Stomach (tissue), 9 donors: Measurements from ENCODE around the gene YPEL4. TPM values are rescaled to one million over a fixed set of nuclear protein-coding genes. Genes with fewer than 3 reads are reported as not detected.

Experiments used
- DNase-seq, 2 donors: peaks; one replicate each; pipeline versions ENCODE4 v3.0.0 to v3.0.0-alpha.2; 2013 to 2019
- H3K27ac ChIP-seq, 5 donors: fragments of 200-600 bp in 4 of 5; sonication (generic) in 4 of 5; one replicate each; pipeline ENCODE4 v1.5.1; 2013 to 2019; ENCODE audit warnings: mild to moderate bottlenecking in 1 of 5, moderate library complexity in 1 of 5
- H3K27me3 ChIP-seq, 3 donors: fragments of 200-600 bp; sonication (generic); one replicate each; pipeline ENCODE4 v1.5.1; 2017 to 2019; ENCODE audit warnings: mixed run types in 1 of 3
- H3K36me3 ChIP-seq, 4 donors: fragments of 200-600 bp; sonication (generic); 1 replicate in 3 of 4; 2 replicates in 1 of 4; pipeline ENCODE4 v1.5.1; 2016 to 2019
- H3K4me1 ChIP-seq, 4 donors: fragments of 200-600 bp; sonication (generic); one replicate each; pipeline ENCODE4 v1.5.1; 2016 to 2019
- H3K4me3 ChIP-seq, 4 donors: fragments of 200-600 bp; sonication (generic) in 3 of 4; one replicate each; pipeline ENCODE4 v1.5.1; 2016 to 2019; ENCODE audit warnings: mild to moderate bottlenecking in 1 of 4
- H3K9me3 ChIP-seq, 4 donors: fragments of 200-600 bp; sonication (generic); one replicate each; pipeline ENCODE4 v1.5.1; 2016 to 2019
- CTCF ChIP-seq, 7 experiments: fragments of 450-650 bp in 4 of 7; fragments of 200-600 bp in 3 of 7; sonication (generic) in 3 of 7; IDR thresholded peaks; one replicate each; pipeline ENCODE4 v1.5.1; 2016 to 2019; ENCODE audit warnings: antibody characterized with exemption in 7 of 7, control low read depth in 2 of 7, mild to moderate bottlenecking in 1 of 7
- EP300 ChIP-seq: sonication (generic); formaldehyde crosslinking; IDR thresholded peaks from one replicate; pipeline ENCODE4 v1.6.1; 2017; ENCODE audit warnings: antibody characterized with exemption
- POLR2A ChIP-seq, 4 donors: fragments of 450-650 bp; IDR thresholded peaks; one replicate each; pipeline ENCODE4 v1.6.1; 2016; ENCODE audit warnings: antibody characterized with exemption in 4 of 4, control low read depth in 2 of 4, mild to moderate bottlenecking in 1 of 4, moderate library complexity in 1 of 4
- POLR2AphosphoS5 ChIP-seq, 3 donors: sonication (generic); formaldehyde crosslinking; IDR thresholded peaks; one replicate each; pipeline ENCODE4 v1.6.1; 2016; ENCODE audit warnings: antibody characterized with exemption in 3 of 3
- WGBS, 5 donors: extraction: QIAGEN DNeasy Blood & Tissue Kit in 3 of 5; methylation state at CpG; one replicate each; pipeline versions ENCODE4 v1.1.5 to v1.1.7; 2013 to 2018; 5-methylcytosine and 5-hydroxymethylcytosine counted together
- intact Hi-C: fragments of 100-400 bp; cut with DNase I; formaldehyde crosslinking; loops from one replicate; pipeline ENCODE4 v1.15.1; 2023; ENCODE audit warnings: low total_unique reads
- polyA plus RNA-seq, 3 donors: library from polyadenylated mRNA; stranded (reverse); fragments of 200-250 nt; gene quantifications; one replicate each; pipeline ENCODE4 v1.2.3, GENCODE V29; 2013
- total RNA-seq, 5 donors: library from RNA; depleted of rRNA; stranded (reverse); fragments of >200 nt; gene quantifications; one replicate each; pipeline versions ENCODE4 v1.1.0 to v1.2.3, GENCODE V29; 2014 to 2016
- donor health status: healthy with polysubstance abuse.
- donor health status: Bipolar disorder and iron deficiency.
- donor health status: healthy.

Gene YPEL4
- total and polyA plus RNA-seq, 8 donors = 0.29 to 3.2 (median 0.68) TPM; not detected in 3

DNA sequence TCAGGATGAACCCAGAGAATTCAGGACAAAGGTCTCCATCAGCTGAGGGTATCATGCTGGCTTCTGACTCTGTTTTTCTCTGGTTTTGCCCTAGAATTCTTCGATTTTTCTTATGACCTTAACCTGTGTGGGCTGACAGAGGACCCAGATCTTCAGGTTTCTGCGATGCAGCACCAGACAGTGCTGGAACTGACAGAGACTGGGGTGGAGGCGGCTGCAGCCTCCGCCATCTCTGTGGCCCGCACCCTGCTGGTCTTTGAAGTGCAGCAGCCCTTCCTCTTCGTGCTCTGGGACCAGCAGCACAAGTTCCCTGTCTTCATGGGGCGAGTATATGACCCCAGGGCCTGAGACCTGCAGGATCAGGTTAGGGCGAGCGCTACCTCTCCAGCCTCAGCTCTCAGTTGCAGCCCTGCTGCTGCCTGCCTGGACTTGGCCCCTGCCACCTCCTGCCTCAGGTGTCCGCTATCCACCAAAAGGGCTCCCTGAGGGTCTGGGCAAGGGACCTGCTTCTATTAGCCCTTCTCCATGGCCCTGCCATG is 35.4 kb downstream of the YPEL4 start:
- WGBS, 5 donors = 73 to 85% (median 81%) methylated on average over 7 to 10 of the region's 10 CpGs
- DNase-seq = no peak
- Histone ChIP-seq H3K4me3 (no peak overlapping the region), H3K9me3 (peaks cover 0 to 4% (median 3%) of the 10 kb centered on the region in 4 donors), H3K27ac (no peak overlapping the region), H3K27me3 (no peaks in the 10 kb centered on the region), H3K4me1 (no peaks in the 10 kb centered on the region), H3K36me3 (peaks cover 13 to 76% (median 70%) of the 10 kb centered on the region in 4 donors)
- no peak for TF ChIP-seq POLR2AphosphoS5 (IDR thresholded peaks at IDR 0.05)
- TF ChIP-seq CTCF (IDR thresholded peaks at IDR 0.05) = no peak
- no peak for TF ChIP-seq POLR2A (IDR thresholded peaks at IDR 0.05)
- TF ChIP-seq EP300 = no peak
- intact Hi-C loops = no loop called here

DNA sequence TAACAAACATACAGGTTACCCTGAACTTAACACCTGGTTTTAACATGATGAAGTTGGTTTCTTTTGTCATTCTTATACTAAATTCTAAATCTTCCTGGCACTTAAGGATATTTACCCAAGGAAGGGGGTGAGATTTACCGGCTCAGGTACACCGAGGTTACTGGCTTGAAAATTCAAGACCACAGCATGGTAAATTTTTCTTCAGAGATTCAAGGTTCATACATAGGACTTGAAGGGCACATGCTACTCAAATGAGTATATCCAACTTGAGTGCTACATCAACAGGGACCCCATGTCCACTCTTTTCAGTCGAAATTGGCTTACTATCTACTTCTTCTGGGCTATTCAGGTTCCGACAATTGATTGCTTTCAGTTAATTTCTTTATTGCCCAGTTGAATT is 39.5 kb downstream of the YPEL4 start:
- Histone ChIP-seq H3K27me3 (no peaks in the 10 kb centered on the region), H3K4me3 (no peak overlapping the region), H3K4me1 (no peaks in the 10 kb centered on the region), H3K9me3 (no peaks in the 10 kb centered on the region), H3K36me3 (peaks cover 23 to 92% (median 91%) of the 10 kb centered on the region in 4 donors), H3K27ac (no peak overlapping the region)
- TF ChIP-seq EP300 (no peak), CTCF (IDR thresholded peaks at IDR 0.05) (no peak), POLR2A (IDR thresholded peaks at IDR 0.05) (no peak), POLR2AphosphoS5 (IDR thresholded peaks at IDR 0.05) (no peak)
- DNase-seq = no peak
- 76 to 87% (median 84%) methylated on average over 4 of the region's 4 CpGs for WGBS, 5 donors
- intact Hi-C loops = no loop called here

DNA sequence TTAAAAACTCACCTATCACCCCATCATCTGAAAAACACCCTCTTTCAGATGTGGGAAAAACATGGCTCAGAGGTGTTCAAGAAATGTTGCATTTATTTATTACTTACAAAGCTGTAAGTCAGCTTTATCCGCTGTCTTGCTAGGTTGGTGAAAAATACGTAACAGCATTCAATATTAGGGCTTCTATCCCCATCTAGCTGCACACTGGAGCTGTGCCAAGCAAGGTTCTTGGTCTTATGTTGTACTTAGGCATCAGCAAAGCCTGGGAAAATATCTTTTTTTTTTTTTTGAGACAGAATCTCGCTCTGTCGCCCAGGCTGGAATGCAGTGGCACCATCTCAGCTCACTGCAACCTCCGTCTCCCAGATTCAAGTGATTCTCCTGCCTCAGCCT is 44.7 kb downstream of the YPEL4 start:
- H3K4me1 ChIP-seq = peaks cover 0 to under 1% (median 0%) of the 10 kb centered on the region in 4 donors
- WGBS, 5 donors = 87 to 90% (median 90%) methylated on average over 5 of the region's 5 CpGs
- no peaks in the 10 kb centered on the region for H3K9me3 ChIP-seq
- TF ChIP-seq CTCF (IDR thresholded peaks at IDR 0.05) = no peak
- TF ChIP-seq POLR2A (IDR thresholded peaks at IDR 0.05) = no peak
- TF ChIP-seq POLR2AphosphoS5 (IDR thresholded peaks at IDR 0.05) = no peak
- TF ChIP-seq EP300 = no peak
- H3K27ac ChIP-seq = no peak overlapping the region
- intact Hi-C loops = no loop called here
- peaks cover 9 to 57% (median 55%) of the 10 kb centered on the region in 4 donors for H3K36me3 ChIP-seq
- no peak overlapping the region for H3K4me3 ChIP-seq
- H3K27me3 ChIP-seq = no peaks in the 10 kb centered on the region
- peak in 1 of 2 donors; percentile 24 for DNase-seq

DNA sequence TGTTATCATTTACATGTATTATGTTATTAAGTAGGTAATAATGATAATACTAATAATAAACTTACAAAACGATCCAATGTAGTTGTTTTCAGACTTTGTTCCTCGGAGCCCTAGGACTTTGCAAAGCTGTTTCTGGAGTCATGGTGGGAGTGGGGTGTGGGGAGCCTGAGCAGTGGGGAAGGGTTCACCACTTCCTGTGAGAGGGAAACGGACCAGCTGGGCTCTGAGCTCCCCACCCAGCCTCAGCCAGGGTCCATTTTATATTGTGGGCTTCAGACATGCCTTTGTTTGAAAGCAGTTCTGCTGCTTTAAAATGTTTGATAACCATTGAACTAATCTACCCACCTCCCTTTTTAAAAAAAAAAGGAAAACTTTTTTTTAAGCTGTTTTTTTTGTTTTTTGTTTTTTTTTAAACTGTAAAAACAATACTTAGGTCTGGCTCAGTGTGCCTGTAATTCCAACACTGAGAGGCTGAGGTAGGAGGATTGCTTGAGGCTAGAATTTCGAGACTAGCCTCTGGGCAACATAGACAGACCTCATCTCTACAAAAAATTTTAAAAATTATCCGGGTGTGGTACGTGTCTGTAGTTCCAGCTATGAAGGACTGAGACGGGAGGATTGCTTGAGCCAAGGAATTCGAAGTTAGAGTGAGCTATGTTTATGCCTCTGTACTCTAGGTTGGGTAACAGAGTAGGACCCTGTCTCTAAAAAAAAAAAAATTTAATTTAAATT is 45.2 kb downstream of the YPEL4 start:
- H3K27me3 ChIP-seq = no peaks in the 10 kb centered on the region
- H3K4me1 ChIP-seq = peaks cover 0 to 6% (median 3%) of the 10 kb centered on the region in 4 donors
- H3K9me3 ChIP-seq = no peaks in the 10 kb centered on the region
- DNase-seq = peak in 1 of 2 donors; percentile 47
- peaks cover 9 to 54% (median 52%) of the 10 kb centered on the region in 4 donors for H3K36me3 ChIP-seq
- WGBS, 5 donors = 50 to 58% (median 53%) methylated on average over 8 of the region's 8 CpGs
- no peak overlapping the region for H3K4me3 ChIP-seq
- no peak for TF ChIP-seq CTCF (IDR thresholded peaks at IDR 0.05)
- TF ChIP-seq POLR2AphosphoS5 (IDR thresholded peaks at IDR 0.05) = no peak
- intact Hi-C loops = no loop called here
- no peak overlapping the region for H3K27ac ChIP-seq
